Activated B cell treated with CpG ODN at 0.5 μM for 24 hours (primary cell): Measurements from ENCODE around the gene GNAL. TPM values are rescaled to one million over a fixed set of nuclear protein-coding genes. Genes with fewer than 3 reads are reported as not detected.

ENCODE experiments used
- ATAC-seq: fragments of 200-7000 bp; cut with Tn5 transposase; one replicate; pipeline ENCODE4 v1.10.0; 2021; ENCODE audit warnings: low read depth, mild to moderate bottlenecking, moderate library complexity
- CTCF ChIA-PET: fragments of 350-600 bp; sonication (Branson Sonifier 250); formaldehyde crosslinking; loops from one replicate; lab custom pipeline; 2021; ENCODE audit warnings: antibody characterized with exemption; lab: Charles Lee
- POLR2A ChIA-PET: fragments of 350-600 bp; sonication (Branson Sonifier 250); formaldehyde crosslinking; loops from one replicate; lab custom pipeline; 2021; ENCODE audit warnings: antibody characterized with exemption; lab: Charles Lee
- DNase-seq: peaks from one replicate; pipeline ENCODE4 v3.0.0; 2022
- H3K27ac Mint-ChIP-seq: one replicate; pipeline ENCODE4 v1.8.0; 2020; ENCODE audit warnings: mixed read lengths
- H3K27me3 Mint-ChIP-seq: one replicate; pipeline ENCODE4 v1.8.0; 2021; ENCODE audit warnings: mixed read lengths
- H3K36me3 Mint-ChIP-seq: one replicate; pipeline ENCODE4 v1.8.0; 2021; ENCODE audit warnings: low read depth, mixed read lengths
- H3K4me1 Mint-ChIP-seq: one replicate; pipeline ENCODE4 v1.8.0; 2021; ENCODE audit warnings: mixed read lengths
- H3K4me3 Mint-ChIP-seq: one replicate; pipeline ENCODE4 v1.8.0; 2020; ENCODE audit warnings: mild to moderate bottlenecking, mixed read lengths
- H3K9me3 Mint-ChIP-seq: one replicate; pipeline ENCODE4 v1.8.0; 2020; ENCODE audit warnings: mixed read lengths
- intact Hi-C: fragments of 100-400 bp; cut with micrococcal nuclease; formaldehyde crosslinking; loops from one replicate; pipeline ENCODE4 v1.15.1; 2024
- total RNA-seq: library from RNA; stranded (reverse); gene quantifications from 2 replicates; pipeline ENCODE4 v1.2.3, GENCODE V29; 2022
- TF ChIP-seq, protein P1 (sequence below): fragments of 200-600 bp; IDR thresholded peaks from one replicate; pipeline ENCODE4 v1.8.0; 2022; ENCODE audit warnings: antibody characterized with exemption, mild to moderate bottlenecking

Gene GNAL
- total RNA-seq, 1 donor from 2014 or later, result not detected

DNA sequence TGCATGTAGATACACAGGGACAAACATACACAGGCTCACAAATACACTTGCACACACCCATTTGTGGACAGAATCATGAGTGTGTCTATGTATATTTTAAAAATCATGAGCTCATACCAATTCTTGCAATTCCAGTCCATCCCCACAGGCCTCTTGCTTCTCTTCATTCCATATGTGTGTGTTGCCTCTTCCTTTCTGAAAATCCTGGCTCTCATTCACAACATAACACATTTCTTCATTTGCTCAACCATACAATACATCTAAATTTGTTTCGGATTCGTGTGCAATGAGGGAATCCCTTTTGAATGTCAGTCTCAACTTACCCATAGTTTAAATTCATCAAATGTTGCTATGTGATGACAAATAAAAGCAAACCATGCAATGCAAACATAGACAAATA is 51.4 kb downstream of the GNAL start:
- Mint-ChIP-seq H3K4me1 (no peaks in the 10 kb centered on the region), H3K27me3 (peaks cover 26% of the 10 kb centered on the region)
- ATAC-seq, result no peak

GRCh38 chr18:11741505-11742145 is 52.6 kb downstream of the GNAL start:
- TF ChIP-seq, protein P1, sequence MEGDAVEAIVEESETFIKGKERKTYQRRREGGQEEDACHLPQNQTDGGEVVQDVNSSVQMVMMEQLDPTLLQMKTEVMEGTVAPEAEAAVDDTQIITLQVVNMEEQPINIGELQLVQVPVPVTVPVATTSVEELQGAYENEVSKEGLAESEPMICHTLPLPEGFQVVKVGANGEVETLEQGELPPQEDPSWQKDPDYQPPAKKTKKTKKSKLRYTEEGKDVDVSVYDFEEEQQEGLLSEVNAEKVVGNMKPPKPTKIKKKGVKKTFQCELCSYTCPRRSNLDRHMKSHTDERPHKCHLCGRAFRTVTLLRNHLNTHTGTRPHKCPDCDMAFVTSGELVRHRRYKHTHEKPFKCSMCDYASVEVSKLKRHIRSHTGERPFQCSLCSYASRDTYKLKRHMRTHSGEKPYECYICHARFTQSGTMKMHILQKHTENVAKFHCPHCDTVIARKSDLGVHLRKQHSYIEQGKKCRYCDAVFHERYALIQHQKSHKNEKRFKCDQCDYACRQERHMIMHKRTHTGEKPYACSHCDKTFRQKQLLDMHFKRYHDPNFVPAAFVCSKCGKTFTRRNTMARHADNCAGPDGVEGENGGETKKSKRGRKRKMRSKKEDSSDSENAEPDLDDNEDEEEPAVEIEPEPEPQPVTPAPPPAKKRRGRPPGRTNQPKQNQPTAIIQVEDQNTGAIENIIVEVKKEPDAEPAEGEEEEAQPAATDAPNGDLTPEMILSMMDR, result no peak
- no peaks in the 10 kb centered on the region for H3K9me3 Mint-ChIP-seq
- H3K27me3 Mint-ChIP-seq, result peaks cover 30% of the 10 kb centered on the region
- intact Hi-C loops, result loop anchor here (10.0 kb wide), 1 partner anchor 1767 kb away; no protein-coding TSS in a partner anchor
- no peaks in the 10 kb centered on the region for H3K4me1 Mint-ChIP-seq
- CTCF ChIA-PET, result no interaction called here
- H3K27ac Mint-ChIP-seq, result no peak overlapping the region
- H3K36me3 Mint-ChIP-seq, result no peaks in the 10 kb centered on the region
- POLR2A ChIA-PET, result no interaction called here
- no peak overlapping the region for H3K4me3 Mint-ChIP-seq
- ATAC-seq, result no peak
- DNase-seq, result no peak

More for the DNA sequence above, 51.4 kb downstream of the GNAL start:
- Mint-ChIP-seq H3K27ac (no peak overlapping the region), H3K36me3 (no peaks in the 10 kb centered on the region), H3K4me3 (no peak overlapping the region), H3K9me3 (no peaks in the 10 kb centered on the region)
- CTCF ChIA-PET, result no interaction called here
- intact Hi-C loops, result loop anchor here (10.0 kb wide), 1 partner anchor 1766 kb away; no protein-coding TSS in a partner anchor
- no peak for DNase-seq
- TF ChIP-seq, protein P1, result no peak
- POLR2A ChIA-PET, result no interaction called here

DNA sequence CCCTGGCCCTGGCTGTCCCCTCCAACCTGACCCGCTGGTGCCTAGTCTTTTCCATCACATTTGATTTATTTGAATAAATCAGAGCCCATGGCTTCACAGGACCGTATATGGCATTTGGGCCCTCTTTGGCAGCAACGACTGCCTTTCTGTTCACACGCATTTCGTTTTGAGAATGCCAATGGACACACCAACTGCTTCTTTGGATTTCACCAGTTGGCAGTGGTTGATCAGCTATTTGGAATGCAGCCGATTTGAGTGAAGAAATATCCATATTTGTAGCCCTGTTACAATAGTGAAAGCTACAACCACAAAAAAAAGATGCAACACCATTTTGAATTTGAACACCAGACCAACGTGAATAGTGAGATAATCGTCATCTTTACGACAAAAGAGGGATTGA is 56.5 kb downstream of the GNAL start:
- TF ChIP-seq, protein P1, result no peak
- Mint-ChIP-seq H3K4me3 (no peak overlapping the region), H3K9me3 (no peaks in the 10 kb centered on the region), H3K27ac (no peak overlapping the region), H3K4me1 (no peaks in the 10 kb centered on the region), H3K36me3 (no peaks in the 10 kb centered on the region), H3K27me3 (peaks cover 48% of the 10 kb centered on the region)
- POLR2A ChIA-PET, result no interaction called here
- ATAC-seq (no peak), DNase-seq (no peak)
- intact Hi-C loops, result loop anchor here (10.0 kb wide), 1 partner anchor 1771 kb away; no protein-coding TSS in a partner anchor
- CTCF ChIA-PET, result interaction anchor here (1.3 kb wide), 1 partner anchor 11 kb away, joined by 4 read pairs; no protein-coding TSS in a partner anchor

- POLR2A ChIA-PET, result no interaction called here
- TF ChIP-seq, protein P1, result no peak
- Mint-ChIP-seq H3K9me3 (no peaks in the 10 kb centered on the region), H3K27ac (no peak overlapping the region), H3K36me3 (no peaks in the 10 kb centered on the region), H3K27me3 (peaks cover 51% of the 10 kb centered on the region), H3K4me3 (no peak overlapping the region), H3K4me1 (peaks cover 7% of the 10 kb centered on the region)
- intact Hi-C loops, result loop anchor here (10.0 kb wide), 1 partner anchor 1772 kb away; no protein-coding TSS in a partner anchor
- DNase-seq (no peak), ATAC-seq (no peak)
- CTCF ChIA-PET, result no interaction called here
These were observed 58.2 kb downstream of the GNAL start for GRCh38 chr18:11747286-11747685.

DNA sequence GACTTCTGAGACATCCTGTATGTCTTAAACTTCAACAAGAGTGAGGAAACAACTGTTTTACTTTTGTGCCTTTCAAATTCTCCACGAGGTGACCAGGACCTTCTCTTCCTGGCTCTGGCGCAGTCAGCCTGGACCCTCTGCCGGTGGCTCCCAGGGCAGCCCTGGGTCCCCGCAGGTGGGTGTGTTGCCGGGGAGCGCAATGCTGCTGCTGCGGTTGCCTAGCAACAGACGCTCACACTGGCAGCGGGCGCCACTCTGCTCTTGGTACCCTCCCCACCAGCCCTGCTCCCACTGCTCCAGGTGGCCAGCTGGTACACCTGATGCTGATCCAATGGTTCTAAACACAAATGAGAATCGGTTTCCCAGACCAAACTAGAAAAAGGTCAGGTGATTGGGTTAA is 58.7 kb downstream of the GNAL start:
- ChIA-PET POLR2A (no interaction called here), CTCF (no interaction called here)
- Mint-ChIP-seq H3K27ac (no peak overlapping the region), H3K9me3 (no peaks in the 10 kb centered on the region), H3K4me1 (peaks cover 9% of the 10 kb centered on the region), H3K36me3 (no peaks in the 10 kb centered on the region), H3K27me3 (peaks cover 50% of the 10 kb centered on the region), H3K4me3 (no peak overlapping the region)
- TF ChIP-seq, protein P1, result no peak
- DNase-seq (no peak), ATAC-seq (no peak)
- intact Hi-C loops, result loop anchor here (10.0 kb wide), 1 partner anchor 1773 kb away; no protein-coding TSS in a partner anchor
